ENCODE results near the gene ELOVL4. TPM values are rescaled to one million over a fixed set of nuclear protein-coding genes. Genes with fewer than 3 reads are reported as not detected.

Gene ELOVL4
- polyA plus RNA-seq, 1 donor from 2014 or later = 47.9 TPM

GRCh38 chr6:79946272-79947190 lies 822 bp downstream of the ELOVL4 start:
- no peaks in the 10 kb centered on the region for H4K20me1 ChIP-seq (ENCODE audit: insufficient read depth)
- peak overlapping the region; percentile 77 for H3K4me2 ChIP-seq (ENCODE audit: low read length)
- H3K4me3 ChIP-seq (ENCODE audit: low read length) = peak overlapping the region; percentile 90
- no peaks in the 10 kb centered on the region for H3K27me3 ChIP-seq (ENCODE audit: insufficient read depth, low read depth, low read length)
- TF ChIP-seq REST (IDR thresholded peaks at IDR 0.05; ENCODE audit: borderline replicate concordance) = peak; percentile 52
- TF ChIP-seq EZH2 (IDR thresholded peaks at IDR 0.05; ENCODE audit: borderline replicate concordance, insufficient read depth, low read length, poor library complexity, severe bottlenecking) = no peak
- TF ChIP-seq SMC3 (conservative IDR thresholded peaks at IDR 0.05; ENCODE audit: poor library complexity) = peak; percentile 40
- TF ChIP-seq EP300 (conservative IDR thresholded peaks at IDR 0.05; ENCODE audit: poor library complexity, severe bottlenecking) = no peak
- no peak for TF ChIP-seq TAF1 (IDR thresholded peaks at IDR 0.05; ENCODE audit: low read depth)
- peak; percentile 78 for TF ChIP-seq CTCF (IDR thresholded peaks at IDR 0.05; ENCODE audit: poor library complexity, severe bottlenecking)
- TF ChIP-seq MXI1 (conservative IDR thresholded peaks at IDR 0.05; ENCODE audit: poor library complexity, severe bottlenecking) = peak; percentile 13
- peak; percentile 47 for TF ChIP-seq RAD21 (conservative IDR thresholded peaks at IDR 0.05)
- TF ChIP-seq POLR2AphosphoS5 (IDR thresholded peaks at IDR 0.05) = no peak
- H3K9me2 ChIP-seq (ENCODE audit: insufficient read depth, low read length) = no peaks in the 10 kb centered on the region
- H3K9me3 ChIP-seq (ENCODE audit: low read length) = no peaks in the 10 kb centered on the region
- peak overlapping the region; percentile 76 for H3K27ac ChIP-seq (ENCODE audit: low read length)
- H3K9ac ChIP-seq (ENCODE audit: low read length) = peak overlapping the region; percentile 86
- no peaks in the 10 kb centered on the region for H3F3A ChIP-seq (ENCODE audit: insufficient read depth, low read length, poor library complexity, severe bottlenecking)
- peaks cover 38% of the 10 kb centered on the region for H3K79me2 ChIP-seq (replicated peaks; ENCODE audit: insufficient read depth, low read length)
- peak overlapping the region; percentile 47 for H2AFZ ChIP-seq (ENCODE audit: low read depth, low read length)
- no peaks in the 10 kb centered on the region for H3K36me3 ChIP-seq (ENCODE audit: insufficient read depth, low read length)

- no peaks in the 10 kb centered on the region for H3K9me2 ChIP-seq (ENCODE audit: insufficient read depth, low read length)
- peaks cover 60% of the 10 kb centered on the region for H3K79me2 ChIP-seq (replicated peaks; ENCODE audit: insufficient read depth, low read length)
- H3K4me3 ChIP-seq (ENCODE audit: low read length) = peak overlapping the region; percentile 90
- H4K20me1 ChIP-seq (ENCODE audit: insufficient read depth) = no peaks in the 10 kb centered on the region
- no peaks in the 10 kb centered on the region for H3K27me3 ChIP-seq (ENCODE audit: insufficient read depth, low read depth, low read length)
- no peak overlapping the region for H3K27ac ChIP-seq (ENCODE audit: low read length)
- H3K4me2 ChIP-seq (ENCODE audit: low read length) = no peak overlapping the region
- H2AFZ ChIP-seq (ENCODE audit: low read depth, low read length) = no peak overlapping the region
- no peaks in the 10 kb centered on the region for H3K9me3 ChIP-seq (ENCODE audit: low read length)
- no peaks in the 10 kb centered on the region for H3K36me3 ChIP-seq (ENCODE audit: insufficient read depth, low read length)
- H3K9ac ChIP-seq (ENCODE audit: low read length) = no peak overlapping the region
- H3F3A ChIP-seq (ENCODE audit: insufficient read depth, low read length, poor library complexity, severe bottlenecking) = no peaks in the 10 kb centered on the region
- TF ChIP-seq TAF1 (IDR thresholded peaks at IDR 0.05; ENCODE audit: low read depth) = no peak
- TF ChIP-seq RAD21 (conservative IDR thresholded peaks at IDR 0.05) = no peak
- TF ChIP-seq SMC3 (conservative IDR thresholded peaks at IDR 0.05; ENCODE audit: poor library complexity) = no peak
- no peak for TF ChIP-seq REST (IDR thresholded peaks at IDR 0.05; ENCODE audit: borderline replicate concordance)
- TF ChIP-seq MXI1 (conservative IDR thresholded peaks at IDR 0.05; ENCODE audit: poor library complexity, severe bottlenecking) = no peak
- TF ChIP-seq POLR2AphosphoS5 (IDR thresholded peaks at IDR 0.05) = no peak
- TF ChIP-seq EP300 (conservative IDR thresholded peaks at IDR 0.05; ENCODE audit: poor library complexity, severe bottlenecking) = no peak
- TF ChIP-seq EZH2 (IDR thresholded peaks at IDR 0.05; ENCODE audit: borderline replicate concordance, insufficient read depth, low read length, poor library complexity, severe bottlenecking) = no peak
- TF ChIP-seq CTCF (IDR thresholded peaks at IDR 0.05; ENCODE audit: poor library complexity, severe bottlenecking) = no peak
Observed at GRCh38 chr6:79943133-79943532, 4.2 kb downstream of the ELOVL4 start.
